GM21390 (cell line): Measurements from ENCODE around the gene ALB.

Source experiments
- ATAC-seq: cut with Tn5 transposase; IDR thresholded peaks from one replicate; pipeline ENCODE4 v1.9.1; 2021; ENCODE audit not compliant: unreplicated experiment

ALB gene

GRCh38 chr4:73429118-73429517, 25.0 kb downstream of the ALB start:
- ATAC-seq = no peak

DNA sequence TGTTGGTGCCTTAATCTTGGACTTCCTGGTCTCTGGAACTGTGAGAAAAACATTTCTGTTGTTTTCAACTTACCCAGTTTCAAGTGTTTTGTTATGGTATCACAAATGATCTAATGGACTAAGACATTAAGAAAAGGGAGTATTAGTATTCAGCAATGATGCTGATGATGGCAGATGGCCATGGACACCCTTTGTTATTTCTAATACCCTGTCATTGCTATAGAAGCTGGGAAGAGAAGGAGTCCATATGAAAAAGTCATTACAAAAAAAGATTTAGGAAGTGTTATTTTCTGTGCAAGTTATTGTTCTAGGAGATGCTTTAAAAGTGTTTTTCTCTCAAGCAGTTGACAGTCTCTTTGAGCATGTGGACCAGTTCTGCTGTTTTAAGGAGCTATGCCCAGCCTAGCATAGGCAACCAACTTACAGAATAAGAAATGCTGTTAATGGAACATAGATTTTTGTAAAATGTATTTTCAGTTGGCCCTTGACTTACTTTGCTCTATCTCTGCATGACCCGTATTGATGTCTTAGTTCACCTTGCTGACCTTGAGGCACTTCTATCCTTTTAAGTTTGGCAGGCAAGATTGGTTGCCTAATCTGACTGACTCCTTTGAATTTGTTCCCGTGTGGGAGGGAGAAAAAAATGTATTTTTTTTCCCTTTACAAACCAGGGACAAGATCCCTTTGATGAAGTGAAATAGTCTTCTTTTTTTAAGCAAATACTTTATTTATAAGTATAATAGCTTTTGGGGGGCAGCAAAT, 25.9 kb downstream of the ALB start:
- ATAC-seq = no peak

- ATAC-seq = no peak
Observed at GRCh38 chr4:73431813-73432168, 27.7 kb downstream of the ALB start.

GRCh38 chr4:73432169-73433000, 28.3 kb downstream of the ALB start:
- no peak for ATAC-seq

DNA sequence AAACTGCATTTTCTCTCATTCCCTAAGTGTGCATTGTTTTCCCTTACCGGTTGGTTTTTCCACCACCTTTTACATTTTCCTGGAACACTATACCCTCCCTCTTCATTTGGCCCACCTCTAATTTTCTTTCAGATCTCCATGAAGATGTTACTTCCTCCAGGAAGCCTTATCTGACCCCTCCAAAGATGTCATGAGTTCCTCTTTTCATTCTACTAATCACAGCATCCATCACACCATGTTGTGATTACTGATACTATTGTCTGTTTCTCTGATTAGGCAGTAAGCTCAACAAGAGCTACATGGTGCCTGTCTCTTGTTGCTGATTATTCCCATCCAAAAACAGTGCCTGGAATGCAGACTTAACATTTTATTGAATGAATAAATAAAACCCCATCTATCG, 29.1 kb downstream of the ALB start:
- ATAC-seq = no peak

DNA sequence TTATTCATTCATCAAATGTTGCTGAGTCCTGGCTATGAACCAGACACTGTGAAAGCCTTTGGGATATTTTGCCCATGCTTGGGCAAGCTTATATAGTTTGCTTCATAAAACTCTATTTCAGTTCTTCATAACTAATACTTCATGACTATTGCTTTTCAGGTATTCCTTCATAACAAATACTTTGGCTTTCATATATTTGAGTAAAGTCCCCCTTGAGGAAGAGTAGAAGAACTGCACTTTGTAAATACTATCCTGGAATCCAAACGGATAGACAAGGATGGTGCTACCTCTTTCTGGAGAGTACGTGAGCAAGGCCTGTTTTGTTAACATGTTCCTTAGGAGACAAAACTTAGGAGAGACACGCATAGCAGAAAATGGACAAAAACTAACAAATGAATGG, 30.2 kb downstream of the ALB start:
- ATAC-seq = peak; percentile 76

DNA sequence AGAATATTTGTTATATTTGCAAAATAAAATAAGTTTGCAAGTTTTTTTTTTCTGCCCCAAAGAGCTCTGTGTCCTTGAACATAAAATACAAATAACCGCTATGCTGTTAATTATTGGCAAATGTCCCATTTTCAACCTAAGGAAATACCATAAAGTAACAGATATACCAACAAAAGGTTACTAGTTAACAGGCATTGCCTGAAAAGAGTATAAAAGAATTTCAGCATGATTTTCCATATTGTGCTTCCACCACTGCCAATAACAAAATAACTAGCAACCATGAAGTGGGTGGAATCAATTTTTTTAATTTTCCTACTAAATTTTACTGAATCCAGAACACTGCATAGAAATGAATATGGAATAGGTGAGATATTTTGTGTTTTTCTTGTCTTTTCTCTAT, 31.9 kb downstream of the ALB start, which contains the start of gene AFP:
AFP (plus strand) TSS at position 238 of the 400 bp plus-strand sequence; CDS start at position 280, 42 bp downstream.
- ATAC-seq = no peak

- no peak for ATAC-seq
Observed at GRCh38 chr4:73436674-73437557, 32.8 kb downstream of the ALB start.

DNA sequence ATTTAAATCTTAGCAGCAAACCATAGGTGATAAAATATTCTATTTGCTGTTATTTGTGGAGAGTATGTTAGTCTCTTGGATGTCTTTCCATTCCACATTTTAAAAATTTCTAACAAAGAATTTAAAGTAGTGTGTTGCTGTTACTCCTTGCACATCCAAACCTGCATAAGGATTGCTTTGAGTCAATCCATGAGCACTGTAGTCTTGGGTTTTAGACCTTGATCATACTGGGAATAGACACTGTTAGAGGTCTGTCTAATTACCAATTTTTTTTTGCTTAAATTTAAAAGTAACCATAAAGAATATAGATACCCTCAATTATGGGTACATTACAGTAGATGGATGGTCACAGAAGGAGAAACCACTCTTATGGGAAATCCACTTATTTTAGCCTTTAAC, 33.5 kb downstream of the ALB start:
- ATAC-seq = no peak

GRCh38 chr4:73438048-73438447, 34.0 kb downstream of the ALB start:
- ATAC-seq = no peak

- ATAC-seq = no peak
Observed at GRCh38 chr4:73438582-73439215, 34.6 kb downstream of the ALB start.

DNA sequence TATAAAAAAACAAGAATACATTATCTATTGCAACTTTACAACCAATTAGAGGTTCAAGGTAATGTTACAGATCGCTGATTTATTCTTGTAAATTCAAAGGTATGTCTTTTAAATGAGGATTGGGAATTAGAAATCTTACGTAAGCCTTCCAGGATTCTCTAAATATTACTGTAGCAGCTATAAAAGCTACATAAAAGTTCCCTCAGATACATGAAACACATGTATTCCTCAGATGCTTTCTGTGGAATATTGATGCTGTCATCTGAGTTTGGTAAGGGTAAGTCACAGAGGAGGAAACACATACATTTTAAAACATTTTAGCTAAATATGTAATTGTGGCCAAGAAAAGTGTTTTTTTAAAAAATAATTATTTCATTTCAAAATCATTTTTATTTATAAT, 35.4 kb downstream of the ALB start:
- ATAC-seq = no peak

GRCh38 chr4:73439991-73440390, 35.9 kb downstream of the ALB start:
- no peak for ATAC-seq

- no peak for ATAC-seq
Observed at GRCh38 chr4:73440653-73441052, 36.6 kb downstream of the ALB start.

DNA sequence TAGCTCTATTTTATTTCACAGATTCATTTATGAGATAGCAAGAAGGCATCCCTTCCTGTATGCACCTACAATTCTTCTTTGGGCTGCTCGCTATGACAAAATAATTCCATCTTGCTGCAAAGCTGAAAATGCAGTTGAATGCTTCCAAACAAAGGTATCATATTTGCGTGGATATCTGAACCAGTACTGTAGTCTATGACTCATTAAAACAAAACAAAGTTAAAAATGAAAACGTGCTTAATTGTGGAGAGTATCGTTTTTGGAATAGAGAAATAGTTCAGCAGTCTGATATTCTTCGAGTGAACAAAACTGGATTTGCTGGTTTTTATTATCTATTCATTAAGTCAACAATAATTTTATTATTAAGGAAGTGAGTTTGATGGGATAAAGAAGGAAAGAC, 38.2 kb downstream of the ALB start:
- no peak for ATAC-seq

GRCh38 chr4:73443224-73443623, 39.1 kb downstream of the ALB start:
- no peak for ATAC-seq

DNA sequence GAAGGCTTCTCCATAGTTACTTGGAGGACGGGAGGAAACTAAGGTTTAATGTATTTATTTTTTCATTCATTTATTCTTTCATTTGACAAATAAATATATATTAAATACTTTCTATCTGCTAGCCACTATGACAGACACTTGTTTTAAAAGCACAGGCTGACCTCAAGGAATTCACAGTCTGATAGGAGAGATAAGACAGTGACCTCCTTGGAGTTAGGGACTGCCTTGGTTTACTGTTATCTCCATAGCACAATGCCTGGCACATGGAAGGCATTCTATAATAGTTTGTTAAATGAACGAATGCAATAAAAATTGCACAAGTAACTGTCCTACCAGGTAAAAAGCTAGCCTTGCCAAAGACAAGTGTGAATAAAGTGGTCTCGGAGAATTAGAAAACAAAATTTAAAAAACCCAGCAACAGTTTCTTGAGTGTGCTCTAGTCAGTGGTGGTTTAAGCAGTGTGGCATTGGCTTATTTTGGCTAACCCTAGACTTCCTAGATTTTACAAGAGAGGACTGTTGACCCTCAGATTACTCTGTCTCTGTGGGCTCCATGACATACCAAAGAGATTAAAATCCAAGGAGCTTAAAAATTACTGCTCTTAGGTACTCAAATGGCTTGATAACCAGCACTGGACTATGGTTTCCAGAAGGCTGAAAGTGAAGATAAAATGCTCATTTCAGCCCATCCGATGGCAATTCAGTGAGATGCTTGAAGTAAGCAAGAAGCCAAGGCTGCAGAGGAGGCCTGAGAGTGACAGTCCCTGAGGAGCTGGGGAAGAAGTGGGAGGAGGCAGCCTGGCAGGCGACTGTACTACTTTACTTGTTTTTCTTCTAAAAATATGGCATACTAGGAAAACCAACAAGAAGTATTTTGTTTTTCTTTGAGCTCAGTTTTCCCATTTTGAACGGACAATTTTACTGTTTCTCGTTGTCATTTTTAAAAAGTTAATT, 41.6 kb downstream of the ALB start:
- ATAC-seq = no peak

GRCh38 chr4:73446336-73446938, 42.4 kb downstream of the ALB start:
- ATAC-seq = peak; percentile 100

GRCh38 chr4:73447671-73448070, 43.6 kb downstream of the ALB start:
- ATAC-seq = no peak
